A549 (cell line): Measurements from ENCODE around the gene PPIP5K2.

Source experiments
- ESRRA ChIP-seq: fragments of 150-350 bp; IDR thresholded peaks from 2 replicates; pipeline ENCODE4 v1.6.1; 2014; ENCODE audit warnings: mild to moderate bottlenecking, low read length, borderline replicate concordance
- JUNB ChIP-seq: fragments of >200 bp; sonication (Bioruptor Twin); formaldehyde crosslinking; IDR thresholded peaks from 2 replicates; pipeline ENCODE4 v1.6.1; 2016
- PHF8 ChIP-seq: fragments of 200-600 bp; sonication (generic); IDR thresholded peaks from 2 replicates; pipeline ENCODE4 v1.6.1; 2016; ENCODE audit warnings: low read depth, mild to moderate bottlenecking, antibody characterized with exemption, moderate library complexity, borderline replicate concordance
- POLR2A ChIP-seq: IDR thresholded peaks from 2 replicates; pipeline ENCODE4 v1.6.1; 2012; ENCODE audit warnings: mild to moderate bottlenecking, low read length
- ZC3H11A ChIP-seq: fragments of 450-650 bp; IDR thresholded peaks from 2 replicates; pipeline ENCODE4 v1.6.1; 2014; ENCODE audit warnings: antibody characterized with exemption, mild to moderate bottlenecking
- ZFP36 ChIP-seq: fragments of 450-650 bp; IDR thresholded peaks from 2 replicates; pipeline ENCODE4 v1.6.1; 2014; ENCODE audit warnings: borderline replicate concordance; ENCODE audit not compliant: partially characterized antibody
- ZNF302 ChIP-seq: fragments of 250-450 bp; sonication (Bioruptor Pico); IDR thresholded peaks from 2 replicates; pipeline ENCODE4 v1.9.0; 2021; ENCODE audit warnings: inconsistent platforms, mild to moderate bottlenecking, moderate library complexity
- TF ChIP-seq, protein P1 (sequence below): fragments of >200 bp; sonication (Bioruptor Twin); formaldehyde crosslinking; IDR thresholded peaks from 3 replicates; pipeline ENCODE4 v1.5.1; 2016
- TF ChIP-seq, protein P2 (sequence below): fragments of 200-600 bp; sonication (generic); IDR thresholded peaks from 2 replicates; pipeline ENCODE4 v1.6.1; 2016; ENCODE audit warnings: antibody characterized with exemption, mild to moderate bottlenecking, moderate library complexity

DNA sequence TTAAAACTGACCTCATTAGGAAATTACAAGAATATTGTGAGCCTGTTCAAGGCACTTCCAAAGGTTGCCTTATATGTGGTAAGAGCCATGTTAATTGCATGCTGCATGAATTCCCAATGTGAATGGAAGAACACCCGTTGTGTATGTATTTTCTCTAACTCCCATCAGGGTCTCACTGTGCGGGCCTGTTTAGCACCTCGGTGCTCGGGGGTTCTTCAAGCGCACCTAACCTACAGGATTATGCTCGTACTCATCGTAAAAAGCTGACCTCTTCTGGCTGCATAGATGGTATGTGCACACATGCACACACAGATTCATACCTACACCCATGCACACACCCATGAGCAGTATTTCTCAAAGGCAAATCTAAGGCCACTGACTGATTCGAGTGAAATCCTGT is 66.1 kb downstream of the PPIP5K2 start:
- TF ChIP-seq POLR2A (no peak), ZFP36 (no peak), JUNB (no peak), ESRRA (no peak), PHF8 (no peak), ZC3H11A (no peak), ZNF302 (CRISPR knock-in tag) (no peak)
- TF ChIP-seq, protein P1, sequence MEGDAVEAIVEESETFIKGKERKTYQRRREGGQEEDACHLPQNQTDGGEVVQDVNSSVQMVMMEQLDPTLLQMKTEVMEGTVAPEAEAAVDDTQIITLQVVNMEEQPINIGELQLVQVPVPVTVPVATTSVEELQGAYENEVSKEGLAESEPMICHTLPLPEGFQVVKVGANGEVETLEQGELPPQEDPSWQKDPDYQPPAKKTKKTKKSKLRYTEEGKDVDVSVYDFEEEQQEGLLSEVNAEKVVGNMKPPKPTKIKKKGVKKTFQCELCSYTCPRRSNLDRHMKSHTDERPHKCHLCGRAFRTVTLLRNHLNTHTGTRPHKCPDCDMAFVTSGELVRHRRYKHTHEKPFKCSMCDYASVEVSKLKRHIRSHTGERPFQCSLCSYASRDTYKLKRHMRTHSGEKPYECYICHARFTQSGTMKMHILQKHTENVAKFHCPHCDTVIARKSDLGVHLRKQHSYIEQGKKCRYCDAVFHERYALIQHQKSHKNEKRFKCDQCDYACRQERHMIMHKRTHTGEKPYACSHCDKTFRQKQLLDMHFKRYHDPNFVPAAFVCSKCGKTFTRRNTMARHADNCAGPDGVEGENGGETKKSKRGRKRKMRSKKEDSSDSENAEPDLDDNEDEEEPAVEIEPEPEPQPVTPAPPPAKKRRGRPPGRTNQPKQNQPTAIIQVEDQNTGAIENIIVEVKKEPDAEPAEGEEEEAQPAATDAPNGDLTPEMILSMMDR: no peak
- TF ChIP-seq, protein P2, sequence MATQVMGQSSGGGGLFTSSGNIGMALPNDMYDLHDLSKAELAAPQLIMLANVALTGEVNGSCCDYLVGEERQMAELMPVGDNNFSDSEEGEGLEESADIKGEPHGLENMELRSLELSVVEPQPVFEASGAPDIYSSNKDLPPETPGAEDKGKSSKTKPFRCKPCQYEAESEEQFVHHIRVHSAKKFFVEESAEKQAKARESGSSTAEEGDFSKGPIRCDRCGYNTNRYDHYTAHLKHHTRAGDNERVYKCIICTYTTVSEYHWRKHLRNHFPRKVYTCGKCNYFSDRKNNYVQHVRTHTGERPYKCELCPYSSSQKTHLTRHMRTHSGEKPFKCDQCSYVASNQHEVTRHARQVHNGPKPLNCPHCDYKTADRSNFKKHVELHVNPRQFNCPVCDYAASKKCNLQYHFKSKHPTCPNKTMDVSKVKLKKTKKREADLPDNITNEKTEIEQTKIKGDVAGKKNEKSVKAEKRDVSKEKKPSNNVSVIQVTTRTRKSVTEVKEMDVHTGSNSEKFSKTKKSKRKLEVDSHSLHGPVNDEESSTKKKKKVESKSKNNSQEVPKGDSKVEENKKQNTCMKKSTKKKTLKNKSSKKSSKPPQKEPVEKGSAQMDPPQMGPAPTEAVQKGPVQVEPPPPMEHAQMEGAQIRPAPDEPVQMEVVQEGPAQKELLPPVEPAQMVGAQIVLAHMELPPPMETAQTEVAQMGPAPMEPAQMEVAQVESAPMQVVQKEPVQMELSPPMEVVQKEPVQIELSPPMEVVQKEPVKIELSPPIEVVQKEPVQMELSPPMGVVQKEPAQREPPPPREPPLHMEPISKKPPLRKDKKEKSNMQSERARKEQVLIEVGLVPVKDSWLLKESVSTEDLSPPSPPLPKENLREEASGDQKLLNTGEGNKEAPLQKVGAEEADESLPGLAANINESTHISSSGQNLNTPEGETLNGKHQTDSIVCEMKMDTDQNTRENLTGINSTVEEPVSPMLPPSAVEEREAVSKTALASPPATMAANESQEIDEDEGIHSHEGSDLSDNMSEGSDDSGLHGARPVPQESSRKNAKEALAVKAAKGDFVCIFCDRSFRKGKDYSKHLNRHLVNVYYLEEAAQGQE: no peak
